CD8-positive, alpha-beta memory T cell (primary cell): Measurements from ENCODE around the gene UROD. TPM values are rescaled to one million over a fixed set of nuclear protein-coding genes. Genes with fewer than 3 reads are reported as not detected.
"Not testable (repeated sequence)": the region's sequence is repeated elsewhere in the genome, so short reads cannot be mapped to it uniquely, and the experiment has no call there.

Experiments used
- CTCF ChIA-PET: fragments of 350-600 bp; sonication (Branson Sonifier 250); formaldehyde crosslinking; loops from one replicate; lab custom pipeline; 2021; ENCODE audit warnings: antibody characterized with exemption; lab: Charles Lee
- POLR2A ChIA-PET: fragments of 350-600 bp; sonication (Branson Sonifier 250); formaldehyde crosslinking; loops from one replicate; lab custom pipeline; 2021; ENCODE audit warnings: antibody characterized with exemption; lab: Charles Lee
- DNase-seq, 5 donors: peaks; one replicate each; pipeline versions ENCODE4 v3.0.0 to v3.0.0-alpha.2; 2020 to 2022; ENCODE audit warnings: mixed read lengths in 1 of 5
- H3K27ac ChIP-seq: one replicate; pipeline ENCODE4 v1.7.0; 2013; ENCODE audit warnings: low read depth, mild to moderate bottlenecking, low read length, moderate library complexity
- H3K27me3 ChIP-seq: 2 replicates; pipeline ENCODE4 v1.7.0; 2013; ENCODE audit warnings: low read length, mild to moderate bottlenecking; ENCODE audit not compliant: insufficient read depth, poor library complexity, severe bottlenecking
- H3K36me3 ChIP-seq: 2 replicates; pipeline ENCODE4 v1.7.0; 2013; ENCODE audit warnings: mild to moderate bottlenecking, low read length, moderate library complexity; ENCODE audit not compliant: insufficient read depth
- H3K4me1 ChIP-seq: 2 replicates; pipeline ENCODE4 v1.7.0; 2013; ENCODE audit warnings: mild to moderate bottlenecking, low read length, moderate library complexity; ENCODE audit not compliant: insufficient read depth
- H3K4me3 ChIP-seq: 2 replicates; pipeline ENCODE4 v1.7.0; 2013; ENCODE audit warnings: mild to moderate bottlenecking, low read length
- H3K9me3 ChIP-seq: 2 replicates; pipeline ENCODE4 v1.7.0; 2013; ENCODE audit warnings: mild to moderate bottlenecking, low read length
- H3K27ac Mint-ChIP-seq, 8 donors: one replicate each; pipeline ENCODE4 v1.8.0; 2020 to 2021; ENCODE audit warnings: mixed read lengths in 8 of 8, mild to moderate bottlenecking in 6 of 8, inconsistent platforms in 3 of 8, moderate library complexity in 3 of 8
- H3K27me3 Mint-ChIP-seq, 2 donors: one replicate each; pipeline ENCODE4 v1.8.0; 2020 to 2021; ENCODE audit warnings: mixed read lengths in 2 of 2, mild to moderate bottlenecking in 1 of 2, moderate library complexity in 1 of 2
- H3K36me3 Mint-ChIP-seq, 3 donors: one replicate each; pipeline ENCODE4 v1.8.0; 2020 to 2021; ENCODE audit warnings: mixed read lengths in 3 of 3, inconsistent platforms in 1 of 3, mild to moderate bottlenecking in 1 of 3
- H3K4me1 Mint-ChIP-seq, 3 donors: one replicate each; pipeline ENCODE4 v1.8.0; 2020 to 2021; ENCODE audit warnings: mixed read lengths in 3 of 3, inconsistent platforms in 1 of 3, mild to moderate bottlenecking in 1 of 3
- H3K4me3 Mint-ChIP-seq, 7 donors: one replicate each; pipeline ENCODE4 v1.8.0; 2020 to 2021; ENCODE audit warnings: mixed read lengths in 7 of 7, mild to moderate bottlenecking in 6 of 7, moderate library complexity in 4 of 7, inconsistent platforms in 2 of 7
- H3K9me3 Mint-ChIP-seq, 5 donors: one replicate each; pipeline ENCODE4 v1.8.0; 2020 to 2022; ENCODE audit warnings: mixed read lengths in 5 of 5, mild to moderate bottlenecking in 3 of 5, moderate library complexity in 2 of 5, inconsistent platforms in 1 of 5
- polyA plus RNA-seq: library from polyadenylated mRNA; unstranded; fragments of 300-500 nt; fragmentation: Illumina TruSeq; gene quantifications from one replicate; pipeline ENCODE4 v1.2.3, GENCODE V29; 2021
- total RNA-seq, 2 experiments: library from RNA; stranded (reverse); gene quantifications; one replicate each; pipeline ENCODE4 v1.2.3, GENCODE V29; 2021

Gene UROD
- total and polyA plus RNA-seq, 3 experiments from 2014 or later: 62.9 to 92.4 (median 89.9) TPM

- H3K4me1 ChIP-seq: no peaks in the 10 kb centered on the region
- H3K4me3 ChIP-seq: no peak overlapping the region
- no peak for DNase-seq
- CTCF ChIA-PET: no interaction called here
- H3K36me3 Mint-ChIP-seq: peaks cover 4 to 17% (median 7%) of the 10 kb centered on the region in 3 donors
- POLR2A ChIA-PET: no interaction called here
- H3K9me3 Mint-ChIP-seq: no peaks in the 10 kb centered on the region
- no peaks in the 10 kb centered on the region for H3K9me3 ChIP-seq
- H3K4me3 Mint-ChIP-seq: no peak overlapping the region
- no peaks in the 10 kb centered on the region for H3K27me3 ChIP-seq
- no peaks in the 10 kb centered on the region for H3K36me3 ChIP-seq
- H3K27ac Mint-ChIP-seq: no peak overlapping the region
- peaks cover 0 to 6% (median 0%) of the 10 kb centered on the region in 3 donors for H3K4me1 Mint-ChIP-seq
- H3K27me3 Mint-ChIP-seq: no peaks in the 10 kb centered on the region
- no peak overlapping the region for H3K27ac ChIP-seq
These were observed 32.9 kb downstream of the UROD start for GRCh38 chr1:45044916-45045315.

GRCh38 chr1:45047032-45047431, 35.0 kb downstream of the UROD start:
- Histone ChIP-seq H3K4me1 (peaks cover 14% of the 10 kb centered on the region), H3K9me3 (no peaks in the 10 kb centered on the region), H3K27ac (no peak overlapping the region), H3K27me3 (no peaks in the 10 kb centered on the region), H3K4me3 (no peak overlapping the region), H3K36me3 (no peaks in the 10 kb centered on the region)
- POLR2A ChIA-PET: no interaction called here
- Mint-ChIP-seq H3K4me1 (peaks cover 12 to 21% (median 15%) of the 10 kb centered on the region in 3 donors), H3K4me3 (no peak overlapping the region), H3K36me3 (peaks cover 4 to 13% (median 7%) of the 10 kb centered on the region in 3 donors), H3K9me3 (no peaks in the 10 kb centered on the region), H3K27ac (no peak overlapping the region), H3K27me3 (no peaks in the 10 kb centered on the region)
- CTCF ChIA-PET: no interaction called here
- DNase-seq: no peak

- peak in 1 of 5 donors; percentile 30 for DNase-seq
- CTCF ChIA-PET: interaction anchor here (1.5 to 1.8 kb wide), 3 partner anchors 17 to 40 kb away, joined by 3 to 7 read pairs (median 3); partner anchors contain the start of genes HECTD3 and UROD
- no peaks in the 10 kb centered on the region for H3K9me3 Mint-ChIP-seq
- peak overlapping the region; percentile 28 to 86 (median 81) for H3K4me3 Mint-ChIP-seq
- Histone ChIP-seq H3K27ac (peak overlapping the region; percentile 22), H3K27me3 (no peaks in the 10 kb centered on the region), H3K4me1 (peaks cover 14% of the 10 kb centered on the region), H3K36me3 (no peaks in the 10 kb centered on the region), H3K4me3 (peak overlapping the region; percentile 54), H3K9me3 (no peaks in the 10 kb centered on the region)
- POLR2A ChIA-PET: interaction anchor here (0.6 to 0.7 kb wide), 3 partner anchors 38 to 153 kb away, joined by 3 to 11 read pairs (median 3); no protein-coding TSS in a partner anchor
- H3K27ac Mint-ChIP-seq: peak overlapping the region; percentile 62 to 95 (median 87)
- H3K27me3 Mint-ChIP-seq: peaks cover 0 to 2% of the 10 kb centered on the region in 2 donors
- peaks cover 2 to 10% (median 4%) of the 10 kb centered on the region in 3 donors for H3K36me3 Mint-ChIP-seq
- peaks cover 12 to 21% (median 15%) of the 10 kb centered on the region in 3 donors for H3K4me1 Mint-ChIP-seq
These were observed 39.1 kb downstream of the UROD start for GRCh38 chr1:45051005-45051772.

GRCh38 chr1:45057542-45057941, 45.5 kb downstream of the UROD start:
- DNase-seq: no peak
- Mint-ChIP-seq H3K4me3 (no peak overlapping the region), H3K9me3 (no peaks in the 10 kb centered on the region), H3K27ac (no peak overlapping the region), H3K4me1 (no peaks in the 10 kb centered on the region), H3K36me3 (peaks cover 4 to 7% (median 6%) of the 10 kb centered on the region in 3 donors), H3K27me3 (peaks cover 0 to 2% of the 10 kb centered on the region in 2 donors)
- H3K4me3 ChIP-seq: no peak overlapping the region
- no peaks in the 10 kb centered on the region for H3K9me3 ChIP-seq
- H3K27me3 ChIP-seq: no peaks in the 10 kb centered on the region
- no peaks in the 10 kb centered on the region for H3K4me1 ChIP-seq
- POLR2A ChIA-PET: no interaction called here
- no peaks in the 10 kb centered on the region for H3K36me3 ChIP-seq
- CTCF ChIA-PET: no interaction called here
- no peak overlapping the region for H3K27ac ChIP-seq

GRCh38 chr1:45059829-45060228, 47.8 kb downstream of the UROD start:
- H3K36me3 ChIP-seq: no peaks in the 10 kb centered on the region
- no peaks in the 10 kb centered on the region for H3K4me1 ChIP-seq
- ChIA-PET CTCF (no interaction called here), POLR2A (interaction anchor here (0.5 kb wide), 1 partner anchor 19 kb away, joined by 4 read pairs; no protein-coding TSS in a partner anchor)
- DNase-seq: no peak
- no peak overlapping the region for H3K4me3 ChIP-seq
- H3K9me3 ChIP-seq: no peaks in the 10 kb centered on the region
- Mint-ChIP-seq H3K9me3 (no peaks in the 10 kb centered on the region), H3K27ac (peak overlapping the region in 3 of 8 donors; percentile 45 to 54 (median 51)), H3K4me3 (no peak overlapping the region), H3K36me3 (peaks cover 4 to 7% (median 6%) of the 10 kb centered on the region in 3 donors), H3K27me3 (no peaks in the 10 kb centered on the region), H3K4me1 (no peaks in the 10 kb centered on the region)
- no peaks in the 10 kb centered on the region for H3K27me3 ChIP-seq
- no peak overlapping the region for H3K27ac ChIP-seq

- H3K36me3 ChIP-seq, H3K4me1 Mint-ChIP-seq, H3K27ac Mint-ChIP-seq, H3K27me3 Mint-ChIP-seq, H3K36me3 Mint-ChIP-seq, H3K9me3 ChIP-seq, H3K27ac ChIP-seq, H3K4me1 ChIP-seq, CTCF ChIA-PET, H3K27me3 ChIP-seq, H3K9me3 Mint-ChIP-seq, H3K4me3 ChIP-seq, H3K4me3 Mint-ChIP-seq, DNase-seq, POLR2A ChIA-PET: not testable (repeated sequence)
These were observed 50.4 kb downstream of the UROD start for GRCh38 chr1:45062463-45062862.

- Histone ChIP-seq H3K27ac (no peak overlapping the region), H3K9me3 (no peaks in the 10 kb centered on the region), H3K4me3 (no peak overlapping the region), H3K36me3 (no peaks in the 10 kb centered on the region), H3K4me1 (no peaks in the 10 kb centered on the region), H3K27me3 (no peaks in the 10 kb centered on the region)
- Mint-ChIP-seq H3K4me3 (no peak overlapping the region), H3K27me3 (no peaks in the 10 kb centered on the region), H3K9me3 (peaks cover 0 to 4% (median 0%) of the 10 kb centered on the region in 5 donors), H3K36me3 (peaks cover 0 to 7% (median 0%) of the 10 kb centered on the region in 3 donors), H3K27ac (no peak overlapping the region), H3K4me1 (no peaks in the 10 kb centered on the region)
- DNase-seq: no peak
- POLR2A ChIA-PET: no interaction called here
- CTCF ChIA-PET: interaction anchor here (1.3 kb wide), 1 partner anchor 233 kb away, joined by 3 read pairs; no protein-coding TSS in a partner anchor
These were observed 53.0 kb downstream of the UROD start for GRCh38 chr1:45065083-45065482.
